ENCODE measurements around the gene CTBP2.

- TF ChIP-seq, protein P1, sequence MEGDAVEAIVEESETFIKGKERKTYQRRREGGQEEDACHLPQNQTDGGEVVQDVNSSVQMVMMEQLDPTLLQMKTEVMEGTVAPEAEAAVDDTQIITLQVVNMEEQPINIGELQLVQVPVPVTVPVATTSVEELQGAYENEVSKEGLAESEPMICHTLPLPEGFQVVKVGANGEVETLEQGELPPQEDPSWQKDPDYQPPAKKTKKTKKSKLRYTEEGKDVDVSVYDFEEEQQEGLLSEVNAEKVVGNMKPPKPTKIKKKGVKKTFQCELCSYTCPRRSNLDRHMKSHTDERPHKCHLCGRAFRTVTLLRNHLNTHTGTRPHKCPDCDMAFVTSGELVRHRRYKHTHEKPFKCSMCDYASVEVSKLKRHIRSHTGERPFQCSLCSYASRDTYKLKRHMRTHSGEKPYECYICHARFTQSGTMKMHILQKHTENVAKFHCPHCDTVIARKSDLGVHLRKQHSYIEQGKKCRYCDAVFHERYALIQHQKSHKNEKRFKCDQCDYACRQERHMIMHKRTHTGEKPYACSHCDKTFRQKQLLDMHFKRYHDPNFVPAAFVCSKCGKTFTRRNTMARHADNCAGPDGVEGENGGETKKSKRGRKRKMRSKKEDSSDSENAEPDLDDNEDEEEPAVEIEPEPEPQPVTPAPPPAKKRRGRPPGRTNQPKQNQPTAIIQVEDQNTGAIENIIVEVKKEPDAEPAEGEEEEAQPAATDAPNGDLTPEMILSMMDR (conservative IDR thresholded peaks at IDR 0.05) = peak; percentile 94
- TF ChIP-seq ZFX (IDR thresholded peaks at IDR 0.05) = no peak
Measured at GRCh38 chr10:125060826-125061556, 99.4 kb downstream of the CTBP2 start.

All from C4-2B (cell line).